Endothelial cell of umbilical vein (primary cell): ENCODE measurements around the gene PLEKHH1. TPM values are rescaled to one million over a fixed set of nuclear protein-coding genes. Genes with fewer than 3 reads are reported as not detected.

ENCODE experiments used
- BruUV-seq: library from RNA; stranded (reverse); fragments of 400-500 nt; replicated peaks from 2 replicates; lab custom pipeline; 2021; lab: Mats Ljungman, UMichigan
- CTCF ChIA-PET: fragments of 300-600, 350-600 bp; sonication (Branson Sonifier 250); formaldehyde crosslinking; loops from one replicate; lab custom pipeline; 2021; ENCODE audit warnings: antibody characterized with exemption, inconsistent platforms; lab: Charles Lee
- POLR2A ChIA-PET: fragments of 300-600, 350-600 bp; sonication (Branson Sonifier 250); formaldehyde crosslinking; loops from one replicate; lab custom pipeline; 2021; ENCODE audit warnings: antibody characterized with exemption, inconsistent platforms; lab: Charles Lee
- DNase-seq: peaks from one replicate; pipeline ENCODE4 v3.0.0-alpha.2; 2011; ENCODE audit warnings: low read depth, low spot score
- FAIRE-seq: peaks from 2 replicates; lab custom pipeline; 2011; peaks lifted over from hg19 to GRCh38; lab: Jason Lieb, UNC
- H2AFZ ChIP-seq: 2 replicates; pipeline ENCODE4 v1.6.0; 2012; ENCODE audit warnings: low read depth, low read length, control low read depth, inconsistent platforms
- H3K27ac ChIP-seq: 2 replicates; pipeline ENCODE4 v1.5.1; 2011; ENCODE audit warnings: low read depth, mild to moderate bottlenecking, control low read depth, low read length, moderate library complexity; ENCODE audit not compliant: insufficient read depth
- H3K27me3 ChIP-seq, 2 experiments: 2 replicates each; pipeline versions ENCODE4 v1.6.0 to v1.6.1; 2011; ENCODE audit warnings: low read length in 2 of 2, mixed read lengths in 1 of 2; ENCODE audit not compliant: control insufficient read depth in 2 of 2, insufficient read depth in 2 of 2
- H3K36me3 ChIP-seq, 2 experiments: 2 replicates in 1 of 2; 3 replicates in 1 of 2; pipeline ENCODE4 v1.5.1; 2011; ENCODE audit warnings: low read length in 2 of 2, mild to moderate bottlenecking in 1 of 2, moderate library complexity in 1 of 2; ENCODE audit not compliant: control insufficient read depth in 2 of 2, insufficient read depth in 2 of 2; ENCODE audit errors: extremely low read depth in 1 of 2
- H3K4me1 ChIP-seq: 3 replicates; pipeline ENCODE4 v1.5.1; 2011; ENCODE audit warnings: mild to moderate bottlenecking, low read length; ENCODE audit not compliant: control insufficient read depth, insufficient read depth; ENCODE audit errors: extremely low read depth
- H3K4me2 ChIP-seq: 2 replicates; pipeline ENCODE4 v1.6.1; 2011; ENCODE audit warnings: low read length, control low read depth, mixed read lengths; ENCODE audit not compliant: insufficient read depth
- H3K4me3 ChIP-seq, 3 experiments: fragments of 200-600 bp in 1 of 3; sonication (generic), shearing (Covaris generic) in 1 of 3; replicated peaks in 1 of 3; 2 replicates each; pipeline ENCODE4 v1.5.1; 2011 to 2016; ENCODE audit warnings: control low read depth in 3 of 3, low read length in 3 of 3, mild to moderate bottlenecking in 2 of 3, inconsistent platforms in 1 of 3, low read depth in 1 of 3, moderate library complexity in 1 of 3; ENCODE audit not compliant: insufficient read depth in 1 of 3
- H3K79me2 ChIP-seq: 2 replicates; pipeline ENCODE4 v1.6.0; 2012; ENCODE audit warnings: low read length, inconsistent platforms; ENCODE audit not compliant: control insufficient read depth, insufficient read depth
- H3K9ac ChIP-seq: replicated peaks from 2 replicates; pipeline ENCODE3; 2011; ENCODE audit warnings: low read length, control low read depth; ENCODE audit not compliant: insufficient read depth; ENCODE audit errors: extremely low read depth
- H3K9me1 ChIP-seq: replicated peaks from 3 replicates; pipeline ENCODE4 v1.6.0; 2011; ENCODE audit warnings: mild to moderate bottlenecking, low read length; ENCODE audit not compliant: control insufficient read depth, insufficient read depth; ENCODE audit errors: extremely low read depth
- H3K9me3 ChIP-seq: replicated peaks from 2 replicates; pipeline ENCODE4 v1.5.1; 2012; ENCODE audit warnings: low read length, inconsistent platforms; ENCODE audit not compliant: control insufficient read depth, insufficient read depth
- H4K20me1 ChIP-seq: replicated peaks from 2 replicates; pipeline ENCODE3; 2011; ENCODE audit warnings: mild to moderate bottlenecking, low read length; ENCODE audit not compliant: control insufficient read depth, insufficient read depth; ENCODE audit errors: extremely low read depth
- CTCF ChIP-seq, 2 donors: IDR thresholded peaks; 1 replicate in 1 of 2; 2 replicates in 1 of 2; pipeline ENCODE4 v1.5.1; 2011; ENCODE audit warnings: low read length in 2 of 2, mild to moderate bottlenecking in 2 of 2, moderate library complexity in 2 of 2, control low read depth in 1 of 2, inconsistent platforms in 1 of 2, low read depth in 1 of 2; ENCODE audit not compliant: insufficient read depth in 1 of 2; ENCODE audit errors: extremely low read depth in 1 of 2
- EZH2 ChIP-seq: IDR thresholded peaks from 2 replicates; pipeline ENCODE4 v1.6.1; 2012; ENCODE audit warnings: borderline replicate concordance, low read depth, mild to moderate bottlenecking, moderate library complexity, low read length, inconsistent platforms; ENCODE audit not compliant: severe bottlenecking
- FOS ChIP-seq: IDR thresholded peaks from 2 replicates; pipeline ENCODE4 v1.6.1; 2011; ENCODE audit warnings: mild to moderate bottlenecking, low read length, moderate library complexity, borderline replicate concordance; ENCODE audit not compliant: insufficient read depth
- MYC ChIP-seq: IDR thresholded peaks from one replicate; pipeline ENCODE4 v1.6.1; 2011; ENCODE audit warnings: mild to moderate bottlenecking, low read depth, low read length
- dilution Hi-C: fragments of 300-500 bp; cut with MboI; formaldehyde crosslinking; loops from one replicate; pipeline ENCODE4 v1.15.0; 2019; ENCODE audit warnings: low sequenced_read_pairs; ENCODE audit not compliant: extremely low pct_ligation_motif_present
- intact Hi-C: fragments of 100-400 bp; cut with micrococcal nuclease; formaldehyde crosslinking; loops from one replicate; pipeline ENCODE4 v1.10.0; 2022
- polyA plus RNA-seq, 4 experiments: library from polyadenylated mRNA; depleted of rRNA in 3 of 4; stranded (reverse) in 3 of 4; unstranded in 1 of 4; fragments of >200 nt; gene quantifications; 2 replicates each; pipeline versions ENCODE4 v1.2.1 to v1.2.3, GENCODE V29; 2011 to 2012; ENCODE audit warnings: missing spikeins in 1 of 4
- total RNA-seq: library from RNA; stranded (reverse); gene quantifications from 2 replicates; pipeline ENCODE4 v1.2.3, GENCODE V29; 2021
- TF ChIP-seq, protein P1 (sequence below): IDR thresholded peaks from 2 replicates; pipeline ENCODE4 v1.6.1; 2011; ENCODE audit not compliant: insufficient read depth, insufficient read length

The PLEKHH1 gene
- total and polyA plus RNA-seq, 2 donors (not counting 3 experiments of a cell fraction or from before 2014, with no cell fraction given): 0.17 to 0.71 TPM

DNA sequence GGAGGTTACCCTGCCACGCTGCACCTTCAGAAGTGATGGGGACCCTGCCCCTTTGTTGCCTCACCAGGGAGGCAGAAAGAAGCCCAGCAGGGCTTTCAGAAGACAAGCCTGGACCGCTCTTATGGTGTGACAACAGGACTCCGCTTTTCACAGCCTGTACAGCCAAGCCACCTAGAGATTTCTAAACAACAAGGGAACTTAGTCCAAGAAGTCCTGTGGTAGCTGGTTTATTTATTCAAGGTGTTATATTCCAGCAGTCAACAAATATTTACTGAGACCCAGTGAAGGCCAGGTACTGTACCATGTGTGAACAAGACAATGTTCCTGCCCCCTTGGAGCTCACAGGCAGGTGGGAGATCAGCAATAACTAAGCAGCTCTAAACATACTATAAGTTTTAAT is 40.6 kb upstream of the PLEKHH1 start:
- H3K9ac ChIP-seq: no peak overlapping the region
- no peaks in the 10 kb centered on the region for H3K4me1 ChIP-seq
- no peak for FAIRE-seq
- TF ChIP-seq CTCF (IDR thresholded peaks at IDR 0.05; ENCODE audit: extremely low read depth in 1 of 2, insufficient read depth in 1 of 2, low read depth in 1 of 2, low read length in 2 of 2) (no peak), EZH2 (no peak), MYC (no peak)
- no TSS peak for BruUV-seq
- H3K27me3 ChIP-seq: peaks cover 0 to 2% of the 10 kb centered on the region in 2 experiments
- H2AFZ ChIP-seq: no peak overlapping the region
- no peak overlapping the region for H3K27ac ChIP-seq
- DNase-seq: no peak
- dilution Hi-C loops (no loop called here), intact Hi-C loops (no loop called here)
- H4K20me1 ChIP-seq: no peaks in the 10 kb centered on the region
- H3K79me2 ChIP-seq: no peaks in the 10 kb centered on the region
- H3K4me3 ChIP-seq: no peak overlapping the region
- POLR2A ChIA-PET: no interaction called here
- no peaks in the 10 kb centered on the region for H3K9me1 ChIP-seq
- CTCF ChIA-PET: no interaction called here
- H3K9me3 ChIP-seq: peaks cover 3% of the 10 kb centered on the region
- no peak overlapping the region for H3K4me2 ChIP-seq
- H3K36me3 ChIP-seq: no peaks in the 10 kb centered on the region

GRCh38 chr14:67493092-67493717 is 39.9 kb upstream of the PLEKHH1 start:
- no peak overlapping the region for H2AFZ ChIP-seq
- no peaks in the 10 kb centered on the region for H3K9me1 ChIP-seq
- no peaks in the 10 kb centered on the region for H3K36me3 ChIP-seq
- no peaks in the 10 kb centered on the region for H4K20me1 ChIP-seq
- no peaks in the 10 kb centered on the region for H3K4me1 ChIP-seq
- CTCF ChIA-PET: no interaction called here
- POLR2A ChIA-PET: no interaction called here
- TF ChIP-seq CTCF (IDR thresholded peaks at IDR 0.05; ENCODE audit: extremely low read depth in 1 of 2, insufficient read depth in 1 of 2, low read depth in 1 of 2, low read length in 2 of 2): no peak
- TF ChIP-seq, protein P1, sequence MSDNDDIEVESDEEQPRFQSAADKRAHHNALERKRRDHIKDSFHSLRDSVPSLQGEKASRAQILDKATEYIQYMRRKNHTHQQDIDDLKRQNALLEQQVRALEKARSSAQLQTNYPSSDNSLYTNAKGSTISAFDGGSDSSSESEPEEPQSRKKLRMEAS: no peak
- no peak for TF ChIP-seq FOS
- FAIRE-seq (no peak), DNase-seq (no peak)
- H3K27ac ChIP-seq: no peak overlapping the region
- no peak overlapping the region for H3K4me2 ChIP-seq
- peaks cover 0 to 2% of the 10 kb centered on the region in 2 experiments for H3K27me3 ChIP-seq
- intact Hi-C loops (no loop called here), dilution Hi-C loops (no loop called here)
- H3K4me3 ChIP-seq: no peak overlapping the region
- H3K9me3 ChIP-seq: peaks cover 3% of the 10 kb centered on the region
- H3K9ac ChIP-seq: no peak overlapping the region
- BruUV-seq: no TSS peak
- H3K79me2 ChIP-seq: no peaks in the 10 kb centered on the region
